ENCODE data around the gene CCDC93.

Gene CCDC93

DNA sequence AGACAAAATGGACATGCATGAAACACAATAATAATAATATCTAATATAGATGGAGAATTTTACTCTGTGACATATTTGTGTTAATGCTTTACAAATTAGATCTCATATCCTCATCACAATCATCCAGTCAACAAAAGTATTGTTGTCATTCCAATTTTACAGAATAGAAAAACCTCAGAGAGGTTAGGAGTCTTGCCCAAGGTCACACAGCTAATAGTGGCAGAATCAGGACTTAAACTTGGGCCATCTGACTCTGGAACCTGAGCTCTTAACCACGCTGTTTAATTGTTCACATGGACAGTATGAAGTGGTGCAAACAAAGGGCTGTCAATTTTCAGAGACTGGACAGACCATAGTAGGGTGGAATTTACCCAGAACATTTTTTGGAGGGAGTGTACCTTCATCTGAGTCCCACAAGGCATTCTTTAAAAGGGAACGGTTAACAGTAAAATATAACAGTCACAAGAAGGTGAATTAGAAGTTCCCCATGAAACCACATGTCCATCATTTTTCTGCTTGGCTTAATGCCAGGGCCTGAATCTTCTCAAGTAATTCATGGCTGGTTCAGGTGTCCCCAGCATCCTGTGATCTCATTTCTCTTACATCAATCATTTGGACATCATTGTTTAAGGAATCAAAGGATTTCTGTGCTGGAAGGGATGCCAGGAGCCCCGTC lies 35.4 kb upstream of the CCDC93 start:
- Histone ChIP-seq H3K27ac (ENCODE audit: low read depth, low read length) (no peak overlapping the region), H2BK120ac (ENCODE audit: low read depth, low read length) (no peak overlapping the region), H4K8ac (ENCODE audit: low read depth, low read length) (no peak overlapping the region), H3K79me1 (ENCODE audit: low read length) (no peaks in the 10 kb centered on the region), H3K9ac (ENCODE audit: low read length) (no peak overlapping the region), H3K56ac (ENCODE audit: low read length) (no peak overlapping the region), H3K4me2 (ENCODE audit: low read length) (no peak overlapping the region), H3K4me3 (ENCODE audit: low read length) (no peak overlapping the region), H3K23ac (ENCODE audit: low read length) (no peak overlapping the region), H3K18ac (ENCODE audit: low read length) (no peak overlapping the region), H4K5ac (ENCODE audit: low read length) (no peak overlapping the region), H3K4me1 (ENCODE audit: control insufficient read depth, low read depth, low read length) (no peaks in the 10 kb centered on the region), H2AK5ac (ENCODE audit: low read length) (no peak overlapping the region), H3K27me3 (ENCODE audit: insufficient read depth, low read length, poor library complexity) (no peaks in the 10 kb centered on the region), H3K36me3 (ENCODE audit: control insufficient read depth, insufficient read depth, low read length) (no peaks in the 10 kb centered on the region), H2BK5ac (ENCODE audit: low read length) (no peak overlapping the region), H3K4ac (ENCODE audit: low read depth, low read length) (no peak overlapping the region), H2BK15ac (replicated peaks; ENCODE audit: low read depth) (no peak overlapping the region), H3K79me2 (ENCODE audit: control insufficient read depth, insufficient read depth, low read length) (no peaks in the 10 kb centered on the region)
- no CpG with 5 or more reads among the region's 3 CpGs for WGBS (ENCODE audit: extremely low coverage, insufficient coverage, low lambda C conversion rate)
- no peak for DNase-seq

DNA sequence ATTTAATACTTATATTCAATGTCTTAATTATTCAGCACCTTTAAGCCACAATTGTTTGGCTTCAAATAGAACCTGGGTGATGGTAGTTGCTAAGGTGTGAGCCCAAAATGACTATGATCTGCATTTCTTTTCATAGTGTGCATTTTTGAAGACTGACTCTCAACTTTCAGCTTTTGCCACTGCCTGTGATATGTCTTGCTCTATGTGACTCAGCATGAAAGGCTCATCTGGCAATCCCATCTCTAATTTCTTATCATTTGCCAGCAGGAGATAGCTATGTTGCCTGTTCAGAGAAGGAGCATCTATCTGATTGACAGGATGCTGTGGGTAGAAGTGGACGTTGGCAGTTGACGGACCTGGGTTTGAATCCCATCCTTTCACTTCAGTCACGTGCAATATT lies 34.5 kb upstream of the CCDC93 start:
- H3K4me1 ChIP-seq (ENCODE audit: control insufficient read depth, low read depth, low read length), result no peaks in the 10 kb centered on the region
- no peak overlapping the region for H4K8ac ChIP-seq (ENCODE audit: low read depth, low read length)
- no CpG with 5 or more reads among the region's 3 CpGs for WGBS (ENCODE audit: extremely low coverage, insufficient coverage, low lambda C conversion rate)

DNA sequence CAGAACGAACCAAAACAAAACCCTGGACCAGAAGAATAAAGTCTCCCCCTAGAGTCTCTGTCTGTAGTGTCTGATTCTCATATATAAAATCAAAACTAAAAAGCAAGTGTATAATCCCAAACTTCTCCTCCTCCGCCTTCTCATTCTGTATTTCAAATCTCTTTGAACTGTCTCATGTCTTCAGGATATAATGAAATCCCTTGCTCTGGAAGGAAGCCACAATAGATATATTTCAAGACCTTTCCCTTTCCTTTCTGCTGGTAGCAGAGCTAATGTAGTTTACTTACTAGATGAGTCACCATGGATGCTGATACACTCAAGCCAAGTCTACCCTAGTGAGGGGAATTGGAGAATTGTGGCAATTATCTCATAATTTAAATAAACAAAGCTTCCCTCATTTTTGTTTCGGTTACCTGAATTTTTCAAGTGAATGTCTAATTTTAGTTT lies 33.5 kb upstream of the CCDC93 start:
- H3K79me2 ChIP-seq (ENCODE audit: control insufficient read depth, insufficient read depth, low read length), result no peaks in the 10 kb centered on the region
- no peak overlapping the region for H2BK5ac ChIP-seq (ENCODE audit: low read length)
- DNase-seq, result no peak
- no peak overlapping the region for H3K27ac ChIP-seq (ENCODE audit: low read depth, low read length)
- no peaks in the 10 kb centered on the region for H3K4me1 ChIP-seq (ENCODE audit: control insufficient read depth, low read depth, low read length)
- H2BK15ac ChIP-seq (replicated peaks; ENCODE audit: low read depth), result no peak overlapping the region
- no peak overlapping the region for H3K23ac ChIP-seq (ENCODE audit: low read length)
- H2BK120ac ChIP-seq (ENCODE audit: low read depth, low read length), result no peak overlapping the region
- no peak overlapping the region for H3K56ac ChIP-seq (ENCODE audit: low read length)
- H2AK5ac ChIP-seq (ENCODE audit: low read length), result no peak overlapping the region
- H3K4me2 ChIP-seq (ENCODE audit: low read length), result no peak overlapping the region
- no peaks in the 10 kb centered on the region for H3K36me3 ChIP-seq (ENCODE audit: control insufficient read depth, insufficient read depth, low read length)
- no peaks in the 10 kb centered on the region for H3K27me3 ChIP-seq (ENCODE audit: insufficient read depth, low read length, poor library complexity)
- no peak overlapping the region for H4K8ac ChIP-seq (ENCODE audit: low read depth, low read length)
- no CpG with 5 or more reads among the region's 3 CpGs for whole genome bisulfite sequencing (ENCODE audit: extremely low coverage, insufficient coverage, low lambda C conversion rate)
- H4K5ac ChIP-seq (ENCODE audit: low read length), result no peak overlapping the region
- no peak overlapping the region for H3K9ac ChIP-seq (ENCODE audit: low read length)
- H3K4ac ChIP-seq (ENCODE audit: low read depth, low read length), result no peak overlapping the region
- no peaks in the 10 kb centered on the region for H3K79me1 ChIP-seq (ENCODE audit: low read length)
- H3K4me3 ChIP-seq (ENCODE audit: low read length), result no peak overlapping the region
- H3K18ac ChIP-seq (ENCODE audit: low read length), result no peak overlapping the region

More for the DNA sequence above, 34.5 kb upstream of the CCDC93 start:
- no peak for DNase-seq
- Histone ChIP-seq H3K36me3 (ENCODE audit: control insufficient read depth, insufficient read depth, low read length) (no peaks in the 10 kb centered on the region), H3K23ac (ENCODE audit: low read length) (no peak overlapping the region), H2BK120ac (ENCODE audit: low read depth, low read length) (no peak overlapping the region), H3K56ac (ENCODE audit: low read length) (no peak overlapping the region), H3K9ac (ENCODE audit: low read length) (no peak overlapping the region), H3K79me1 (ENCODE audit: low read length) (no peaks in the 10 kb centered on the region), H2AK5ac (ENCODE audit: low read length) (no peak overlapping the region), H3K27ac (ENCODE audit: low read depth, low read length) (no peak overlapping the region), H3K4me2 (ENCODE audit: low read length) (no peak overlapping the region), H3K4me3 (ENCODE audit: low read length) (no peak overlapping the region), H3K27me3 (ENCODE audit: insufficient read depth, low read length, poor library complexity) (no peaks in the 10 kb centered on the region), H2BK15ac (replicated peaks; ENCODE audit: low read depth) (no peak overlapping the region), H3K79me2 (ENCODE audit: control insufficient read depth, insufficient read depth, low read length) (no peaks in the 10 kb centered on the region), H3K18ac (ENCODE audit: low read length) (no peak overlapping the region), H3K4ac (ENCODE audit: low read depth, low read length) (no peak overlapping the region), H2BK5ac (ENCODE audit: low read length) (no peak overlapping the region), H4K5ac (ENCODE audit: low read length) (no peak overlapping the region)

DNA sequence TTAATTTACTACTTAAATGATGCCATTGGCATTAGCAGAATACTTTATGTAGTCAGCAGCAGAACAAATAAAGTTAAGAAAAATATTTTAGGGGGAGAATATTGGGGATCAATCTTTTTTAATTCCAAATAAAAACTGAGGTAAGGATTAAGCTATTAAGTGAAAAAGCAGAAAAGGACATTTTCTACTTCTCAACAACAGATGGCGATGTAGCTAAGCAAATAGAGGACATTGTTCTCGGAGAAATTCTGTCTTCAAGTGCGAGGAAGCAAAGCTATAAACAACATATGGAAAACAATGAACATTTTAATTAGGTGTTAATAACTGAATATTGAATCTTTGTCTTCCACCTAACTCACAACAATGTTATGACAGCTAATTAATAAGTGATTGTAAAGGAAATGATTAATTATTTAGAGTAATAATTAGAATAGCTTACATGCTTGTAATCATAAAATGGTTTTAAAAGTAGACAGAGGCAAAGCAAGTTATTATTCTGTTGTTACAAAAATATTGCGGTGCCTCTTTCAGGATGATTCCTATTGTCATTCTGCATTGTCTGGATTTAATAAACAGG lies 32.9 kb upstream of the CCDC93 start:
- H3K4ac ChIP-seq (ENCODE audit: low read depth, low read length), result no peak overlapping the region
- no peak overlapping the region for H3K56ac ChIP-seq (ENCODE audit: low read length)
- no peak overlapping the region for H2BK15ac ChIP-seq (replicated peaks; ENCODE audit: low read depth)
- H3K4me3 ChIP-seq (ENCODE audit: low read length), result no peak overlapping the region
- no peaks in the 10 kb centered on the region for H3K79me1 ChIP-seq (ENCODE audit: low read length)
- H3K79me2 ChIP-seq (ENCODE audit: control insufficient read depth, insufficient read depth, low read length), result no peaks in the 10 kb centered on the region
- no peak overlapping the region for H3K27ac ChIP-seq (ENCODE audit: low read depth, low read length)
- peak; percentile 51 for DNase-seq
- WGBS (ENCODE audit: extremely low coverage, insufficient coverage, low lambda C conversion rate), result no CpG with 5 or more reads among the region's 4 CpGs
- no peak overlapping the region for H3K23ac ChIP-seq (ENCODE audit: low read length)
- no peaks in the 10 kb centered on the region for H3K36me3 ChIP-seq (ENCODE audit: control insufficient read depth, insufficient read depth, low read length)
- no peak overlapping the region for H2BK120ac ChIP-seq (ENCODE audit: low read depth, low read length)
- no peak overlapping the region for H3K9ac ChIP-seq (ENCODE audit: low read length)
- H3K27me3 ChIP-seq (ENCODE audit: insufficient read depth, low read length, poor library complexity), result no peaks in the 10 kb centered on the region
- no peak overlapping the region for H2BK5ac ChIP-seq (ENCODE audit: low read length)
- H4K5ac ChIP-seq (ENCODE audit: low read length), result no peak overlapping the region
- H3K4me1 ChIP-seq (ENCODE audit: control insufficient read depth, low read depth, low read length), result no peaks in the 10 kb centered on the region
- H3K18ac ChIP-seq (ENCODE audit: low read length), result no peak overlapping the region
- no peak overlapping the region for H4K8ac ChIP-seq (ENCODE audit: low read depth, low read length)
- H3K4me2 ChIP-seq (ENCODE audit: low read length), result no peak overlapping the region
- H2AK5ac ChIP-seq (ENCODE audit: low read length), result no peak overlapping the region

DNA sequence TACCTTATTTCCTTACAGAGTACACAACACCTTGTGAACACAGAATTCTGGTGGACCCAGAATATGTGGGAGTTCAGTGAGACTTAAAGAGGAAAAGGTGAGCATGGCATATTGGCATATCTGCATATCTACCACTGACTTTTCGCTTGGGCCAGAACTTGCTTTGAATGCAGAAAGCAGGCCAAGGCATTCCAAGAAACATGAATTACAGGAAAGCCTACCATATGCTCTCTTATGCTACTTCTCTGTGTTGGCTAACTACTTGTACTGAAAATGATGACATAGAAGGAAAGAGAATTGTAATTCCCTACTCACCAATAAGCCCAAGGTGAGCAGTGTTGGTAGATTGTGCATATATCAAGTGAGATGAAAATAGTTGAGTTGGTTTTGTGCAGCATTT lies 31.4 kb upstream of the CCDC93 start:
- H4K5ac ChIP-seq (ENCODE audit: low read length), result no peak overlapping the region
- H3K4me3 ChIP-seq (ENCODE audit: low read length), result no peak overlapping the region
- H2BK5ac ChIP-seq (ENCODE audit: low read length), result no peak overlapping the region
- no peaks in the 10 kb centered on the region for H3K79me1 ChIP-seq (ENCODE audit: low read length)
- H3K27ac ChIP-seq (ENCODE audit: low read depth, low read length), result no peak overlapping the region
- no peak overlapping the region for H3K23ac ChIP-seq (ENCODE audit: low read length)
- H3K4me2 ChIP-seq (ENCODE audit: low read length), result no peak overlapping the region
- no peaks in the 10 kb centered on the region for H3K27me3 ChIP-seq (ENCODE audit: insufficient read depth, low read length, poor library complexity)
- no peak for DNase-seq
- no peak overlapping the region for H3K9ac ChIP-seq (ENCODE audit: low read length)
- no peak overlapping the region for H3K56ac ChIP-seq (ENCODE audit: low read length)
- no peak overlapping the region for H2AK5ac ChIP-seq (ENCODE audit: low read length)
- no peaks in the 10 kb centered on the region for H3K4me1 ChIP-seq (ENCODE audit: control insufficient read depth, low read depth, low read length)
- no peak overlapping the region for H2BK15ac ChIP-seq (replicated peaks; ENCODE audit: low read depth)
- H4K8ac ChIP-seq (ENCODE audit: low read depth, low read length), result no peak overlapping the region
- no peaks in the 10 kb centered on the region for H3K79me2 ChIP-seq (ENCODE audit: control insufficient read depth, insufficient read depth, low read length)
- no CpG with 5 or more reads among the region's 1 CpG for WGBS (ENCODE audit: extremely low coverage, insufficient coverage, low lambda C conversion rate)
- no peak overlapping the region for H3K4ac ChIP-seq (ENCODE audit: low read depth, low read length)
- H3K18ac ChIP-seq (ENCODE audit: low read length), result no peak overlapping the region
- H2BK120ac ChIP-seq (ENCODE audit: low read depth, low read length), result no peak overlapping the region
- H3K36me3 ChIP-seq (ENCODE audit: control insufficient read depth, insufficient read depth, low read length), result no peaks in the 10 kb centered on the region

DNA sequence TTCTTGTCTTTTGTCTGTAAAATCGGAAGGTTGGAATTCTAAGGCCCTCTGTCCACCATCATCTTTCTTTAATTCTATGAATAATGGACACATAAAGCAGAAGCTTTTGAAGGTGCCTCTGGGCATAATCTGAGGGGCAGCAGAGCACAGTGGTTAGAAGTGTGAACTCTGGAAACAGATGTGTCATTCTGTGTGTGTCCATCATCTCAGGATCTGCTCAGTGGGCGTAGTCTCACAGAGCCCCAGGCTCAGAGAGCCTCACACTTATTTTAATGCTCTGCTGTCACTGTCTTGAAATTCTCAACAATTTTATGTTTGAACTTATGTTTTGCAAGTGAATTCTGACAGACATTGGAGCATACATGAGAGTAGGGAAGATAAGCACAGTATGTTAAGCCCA lies 31.0 kb upstream of the CCDC93 start:
- Histone ChIP-seq H3K4me1 (ENCODE audit: control insufficient read depth, low read depth, low read length) (no peaks in the 10 kb centered on the region), H3K18ac (ENCODE audit: low read length) (no peak overlapping the region), H2AK5ac (ENCODE audit: low read length) (no peak overlapping the region), H3K23ac (ENCODE audit: low read length) (no peak overlapping the region), H3K4me2 (ENCODE audit: low read length) (no peak overlapping the region), H2BK5ac (ENCODE audit: low read length) (no peak overlapping the region), H3K36me3 (ENCODE audit: control insufficient read depth, insufficient read depth, low read length) (no peaks in the 10 kb centered on the region), H2BK15ac (replicated peaks; ENCODE audit: low read depth) (no peak overlapping the region), H4K8ac (ENCODE audit: low read depth, low read length) (no peak overlapping the region), H3K27ac (ENCODE audit: low read depth, low read length) (no peak overlapping the region), H3K4ac (ENCODE audit: low read depth, low read length) (no peak overlapping the region), H3K56ac (ENCODE audit: low read length) (no peak overlapping the region), H3K4me3 (ENCODE audit: low read length) (no peak overlapping the region), H3K79me1 (ENCODE audit: low read length) (no peaks in the 10 kb centered on the region), H2BK120ac (ENCODE audit: low read depth, low read length) (no peak overlapping the region), H3K27me3 (ENCODE audit: insufficient read depth, low read length, poor library complexity) (no peaks in the 10 kb centered on the region), H3K79me2 (ENCODE audit: control insufficient read depth, insufficient read depth, low read length) (no peaks in the 10 kb centered on the region), H4K5ac (ENCODE audit: low read length) (no peak overlapping the region), H3K9ac (ENCODE audit: low read length) (no peak overlapping the region)
- DNase-seq, result no peak
- WGBS (ENCODE audit: extremely low coverage, insufficient coverage, low lambda C conversion rate), result no CpG with 5 or more reads among the region's 2 CpGs
